ENCODE results near the gene ANO5. TPM values are rescaled to one million over a fixed set of nuclear protein-coding genes. Genes with fewer than 3 reads are reported as not detected.

Gene ANO5
- total and polyA plus RNA-seq, 9 of the 15 experiments (the other 6 are each of a cell fraction or from before 2014, with no cell fraction given), result 0.16 to 0.58 (median 0.28) TPM

DNA sequence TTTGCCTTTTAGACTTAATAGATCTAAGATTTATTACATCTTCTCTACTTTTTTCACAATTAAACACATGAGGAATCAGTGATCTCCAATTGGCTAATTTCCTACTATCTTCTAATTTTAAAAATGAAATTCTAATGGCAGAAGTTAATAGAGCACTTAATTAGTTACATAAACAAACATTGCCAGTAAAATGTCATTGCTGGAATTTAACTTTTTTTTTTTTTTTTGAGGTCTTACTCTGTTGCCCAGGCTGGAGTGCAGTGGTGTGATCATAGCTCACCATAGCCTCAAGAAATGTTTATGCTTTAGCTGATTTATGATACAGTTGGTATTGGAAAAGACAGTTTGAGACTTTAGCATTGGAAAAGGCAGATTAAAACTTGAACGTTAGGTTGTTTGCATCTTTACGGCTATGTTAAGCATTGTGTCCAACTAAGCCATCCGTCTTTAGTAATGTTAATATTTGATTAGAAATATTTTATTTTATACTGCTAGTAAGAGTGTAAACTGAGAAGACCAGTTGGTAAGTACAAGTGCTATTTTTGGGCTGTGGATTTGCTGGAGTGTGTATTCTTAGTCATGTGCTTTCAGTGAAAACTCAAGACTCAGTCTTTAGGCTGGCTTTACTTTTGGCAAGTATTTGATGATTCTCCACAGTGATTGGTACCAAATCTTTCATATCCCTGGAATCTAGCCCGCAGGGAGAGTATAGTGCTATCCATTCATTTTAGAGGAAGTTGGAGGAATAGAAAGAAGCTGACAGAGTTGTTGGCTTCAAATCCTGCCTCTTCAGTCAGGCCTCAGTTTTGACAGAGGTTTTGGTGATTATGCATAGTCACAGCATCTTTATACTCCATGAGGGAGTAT is 4.5 kb downstream of the ANO5 start (continued):
- TF ChIP-seq, protein P1, sequence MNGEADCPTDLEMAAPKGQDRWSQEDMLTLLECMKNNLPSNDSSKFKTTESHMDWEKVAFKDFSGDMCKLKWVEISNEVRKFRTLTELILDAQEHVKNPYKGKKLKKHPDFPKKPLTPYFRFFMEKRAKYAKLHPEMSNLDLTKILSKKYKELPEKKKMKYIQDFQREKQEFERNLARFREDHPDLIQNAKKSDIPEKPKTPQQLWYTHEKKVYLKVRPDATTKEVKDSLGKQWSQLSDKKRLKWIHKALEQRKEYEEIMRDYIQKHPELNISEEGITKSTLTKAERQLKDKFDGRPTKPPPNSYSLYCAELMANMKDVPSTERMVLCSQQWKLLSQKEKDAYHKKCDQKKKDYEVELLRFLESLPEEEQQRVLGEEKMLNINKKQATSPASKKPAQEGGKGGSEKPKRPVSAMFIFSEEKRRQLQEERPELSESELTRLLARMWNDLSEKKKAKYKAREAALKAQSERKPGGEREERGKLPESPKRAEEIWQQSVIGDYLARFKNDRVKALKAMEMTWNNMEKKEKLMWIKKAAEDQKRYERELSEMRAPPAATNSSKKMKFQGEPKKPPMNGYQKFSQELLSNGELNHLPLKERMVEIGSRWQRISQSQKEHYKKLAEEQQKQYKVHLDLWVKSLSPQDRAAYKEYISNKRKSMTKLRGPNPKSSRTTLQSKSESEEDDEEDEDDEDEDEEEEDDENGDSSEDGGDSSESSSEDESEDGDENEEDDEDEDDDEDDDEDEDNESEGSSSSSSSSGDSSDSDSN (IDR thresholded peaks at IDR 0.05; ENCODE audit: borderline replicate concordance in 1 of 2, low read depth in 2 of 2, low read length in 2 of 2), result no peak
- TF ChIP-seq ATF1 (CRISPR knock-in tag; IDR thresholded peaks at IDR 0.05) (no peak), ATF1 (tag; IDR thresholded peaks at IDR 0.05) (no peak), NR4A1 (CRISPR knock-in tag; IDR thresholded peaks at IDR 0.05) (no peak), NR4A1 (tag; IDR thresholded peaks at IDR 0.05) (no peak)

DNA sequence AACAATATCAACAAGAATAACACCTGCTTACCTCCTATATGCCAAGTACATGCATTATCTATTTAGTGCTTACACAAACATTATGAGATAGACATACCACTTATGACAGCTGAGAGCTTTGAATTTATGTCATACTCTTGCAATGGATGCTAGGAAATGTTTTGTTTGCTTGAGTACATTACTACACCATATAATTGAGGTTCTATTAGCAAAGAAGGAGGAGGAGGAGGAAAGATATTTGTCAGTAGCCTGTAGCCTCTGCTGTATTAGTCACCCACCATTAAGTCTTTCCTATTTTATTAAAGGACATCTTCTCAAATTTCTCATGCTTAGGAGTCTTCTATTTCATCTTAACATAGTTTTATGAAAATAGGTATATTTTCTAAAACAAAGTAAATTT is 6.4 kb downstream of the ANO5 start:
- H3K9ac ChIP-seq (ENCODE audit: insufficient read depth in 1 of 2, low read depth in 2 of 2, low read length in 2 of 2), result no peak overlapping the region
- H3K79me2 ChIP-seq (ENCODE audit: control insufficient read depth, insufficient read depth, low read length), result no peaks in the 10 kb centered on the region
- BruUV-seq (replicated peaks), result no TSS peak
- DNase-seq (ENCODE audit: extremely low read depth in 1 of 4, low spot score in 3 of 4) (no peak), FAIRE-seq (no peak), ATAC-seq (no peak)
- in situ Hi-C loops (cut with MboI) (no loop called here), intact Hi-C loops (cut with micrococcal nuclease) (no loop called here)
- H3K27ac ChIP-seq (ENCODE audit: extremely low read depth, low read depth, low read length), result no peak overlapping the region
- H3K9me1 ChIP-seq (ENCODE audit: control insufficient read depth, insufficient read depth, low read length), result no peaks in the 10 kb centered on the region
- H2AFZ ChIP-seq (ENCODE audit: low read depth, low read length), result no peak overlapping the region
- H3K27me3 ChIP-seq (ENCODE audit: control insufficient read depth in 2 of 2, insufficient read depth in 2 of 2, low read length in 2 of 2), result no peaks in the 10 kb centered on the region
- H3K4me1 ChIP-seq (replicated peaks in 1 of 2; ENCODE audit: control insufficient read depth in 2 of 2, insufficient read depth in 2 of 2, low read length in 2 of 2), result no peaks in the 10 kb centered on the region
- H3K36me3 ChIP-seq (ENCODE audit: control insufficient read depth, insufficient read depth, low read length), result no peaks in the 10 kb centered on the region
- H3K4me2 ChIP-seq (ENCODE audit: insufficient read depth, low read length), result no peak overlapping the region
- no peak overlapping the region for H3K4me3 ChIP-seq
- CTCF ChIA-PET (ENCODE audit: low intra/inter-chr PET ratio), result no interaction called here
- H4K20me1 ChIP-seq (replicated peaks; ENCODE audit: control insufficient read depth, insufficient read depth, low read length), result no peaks in the 10 kb centered on the region
- H3K9me3 ChIP-seq (replicated peaks; ENCODE audit: control insufficient read depth, insufficient read depth, low read depth, low read length), result no peaks in the 10 kb centered on the region
- POLR2A ChIA-PET, result no interaction called here
- TF ChIP-seq KLF6 (CRISPR knock-in tag; IDR thresholded peaks at IDR 0.05; ENCODE audit: borderline replicate concordance) (no peak), CHD4 (IDR thresholded peaks at IDR 0.05; ENCODE audit: insufficient read depth, insufficient replicate concordance, low read depth, low read length, poor library complexity, severe bottlenecking) (no peak), PHTF2 (CRISPR knock-in tag; IDR thresholded peaks at IDR 0.05) (no peak), KLF1 (tag; IDR thresholded peaks at IDR 0.05) (no peak), HMG20B (CRISPR knock-in tag; IDR thresholded peaks at IDR 0.05) (no peak), MTA1 (IDR thresholded peaks at IDR 0.05; ENCODE audit: borderline replicate concordance) (no peak), MAFG (tag; conservative IDR thresholded peaks at IDR 0.05) (no peak), FOXA3 (CRISPR knock-in tag; conservative IDR thresholded peaks at IDR 0.05 in 1 of 2, IDR thresholded peaks at IDR 0.05 in 1 of 2) (no peak), CREB1 (IDR thresholded peaks at IDR 0.05) (no peak), CREB1 (CRISPR knock-in tag; IDR thresholded peaks at IDR 0.05) (no peak), ZNF347 (CRISPR knock-in tag; IDR thresholded peaks at IDR 0.05; ENCODE audit: low read depth) (no peak)
- TF ChIP-seq, protein P2, sequence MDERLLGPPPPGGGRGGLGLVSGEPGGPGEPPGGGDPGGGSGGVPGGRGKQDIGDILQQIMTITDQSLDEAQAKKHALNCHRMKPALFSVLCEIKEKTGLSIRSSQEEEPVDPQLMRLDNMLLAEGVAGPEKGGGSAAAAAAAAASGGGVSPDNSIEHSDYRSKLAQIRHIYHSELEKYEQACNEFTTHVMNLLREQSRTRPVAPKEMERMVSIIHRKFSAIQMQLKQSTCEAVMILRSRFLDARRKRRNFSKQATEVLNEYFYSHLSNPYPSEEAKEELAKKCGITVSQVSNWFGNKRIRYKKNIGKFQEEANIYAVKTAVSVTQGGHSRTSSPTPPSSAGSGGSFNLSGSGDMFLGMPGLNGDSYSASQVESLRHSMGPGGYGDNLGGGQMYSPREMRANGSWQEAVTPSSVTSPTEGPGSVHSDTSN (CRISPR knock-in tag; IDR thresholded peaks at IDR 0.05; ENCODE audit: low read depth), result no peak
- TF ChIP-seq, protein P2 (tag; conservative IDR thresholded peaks at IDR 0.05; ENCODE audit: low read depth), result no peak
